Nephron (organoid): Measurements from ENCODE around the gene UBASH3B.
A peak's percentile ranks its signal among the peaks of the same experiment; 100 is the strongest.

Experiments used
- H3K27ac Mint-ChIP-seq, 3 experiments: 2 replicates each; pipeline ENCODE4 v1.8.0; 2020; ENCODE audit warnings: mixed read lengths in 3 of 3, mild to moderate bottlenecking in 2 of 3, moderate library complexity in 1 of 3
- H3K27me3 Mint-ChIP-seq: 2 replicates; pipeline ENCODE4 v1.8.0; 2021; ENCODE audit warnings: low read depth, mild to moderate bottlenecking, moderate library complexity, mixed read lengths
- H3K36me3 Mint-ChIP-seq: 2 replicates; pipeline ENCODE4 v1.8.0; 2020; ENCODE audit warnings: low read depth, mixed read lengths
- H3K4me1 Mint-ChIP-seq: 2 replicates; pipeline ENCODE4 v1.8.0; 2020; ENCODE audit warnings: mixed read lengths
- H3K4me3 Mint-ChIP-seq, 3 experiments: 2 replicates each; pipeline ENCODE4 v1.8.0; 2020; ENCODE audit warnings: mild to moderate bottlenecking in 3 of 3, mixed read lengths in 3 of 3, moderate library complexity in 2 of 3
- H3K9me3 Mint-ChIP-seq: 2 replicates; pipeline ENCODE4 v1.8.0; 2020; ENCODE audit warnings: mixed read lengths
- TF ChIP-seq, protein P1 (sequence below), 3 experiments: fragments of 200-600 bp; sonication (generic); IDR thresholded peaks; one replicate each; pipeline ENCODE4 v1.5.0; 2021; ENCODE audit warnings: antibody characterized with exemption in 3 of 3; ENCODE audit not compliant: unreplicated experiment in 3 of 3

The UBASH3B gene

DNA sequence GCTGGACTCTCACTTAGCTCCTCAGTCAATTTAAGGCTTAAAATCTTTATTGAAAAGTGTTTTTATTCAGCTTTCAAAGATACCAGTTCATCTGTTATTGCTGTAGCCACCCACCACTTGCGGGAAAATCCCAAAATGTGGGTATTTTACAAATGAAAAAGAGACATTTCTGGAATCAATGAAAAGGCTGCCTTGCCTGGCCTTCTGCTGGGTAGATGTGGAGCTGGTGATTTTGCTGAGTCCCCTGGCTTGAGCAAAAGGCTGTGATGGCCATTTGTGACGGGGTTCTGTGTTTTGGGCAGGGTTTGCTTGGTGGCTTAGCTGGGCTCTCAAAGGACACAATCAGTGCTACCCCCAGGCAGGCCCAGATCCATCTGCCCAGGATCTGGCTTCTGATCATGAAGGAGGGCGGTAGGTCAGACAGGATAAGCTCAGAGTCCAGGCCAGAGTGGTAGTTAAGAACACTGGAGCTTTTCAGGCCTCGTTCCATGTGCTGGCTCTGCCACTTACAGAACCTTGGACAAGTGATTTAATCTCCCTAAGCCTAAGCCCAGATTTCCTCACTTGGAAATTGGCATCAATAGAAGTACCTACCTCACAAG is 36.1 kb downstream of the UBASH3B start:
- no peaks in the 10 kb centered on the region for H3K36me3 Mint-ChIP-seq
- H3K27ac Mint-ChIP-seq = peak overlapping the region; percentile 93 to 97 (median 96)
- TF ChIP-seq, protein P1, sequence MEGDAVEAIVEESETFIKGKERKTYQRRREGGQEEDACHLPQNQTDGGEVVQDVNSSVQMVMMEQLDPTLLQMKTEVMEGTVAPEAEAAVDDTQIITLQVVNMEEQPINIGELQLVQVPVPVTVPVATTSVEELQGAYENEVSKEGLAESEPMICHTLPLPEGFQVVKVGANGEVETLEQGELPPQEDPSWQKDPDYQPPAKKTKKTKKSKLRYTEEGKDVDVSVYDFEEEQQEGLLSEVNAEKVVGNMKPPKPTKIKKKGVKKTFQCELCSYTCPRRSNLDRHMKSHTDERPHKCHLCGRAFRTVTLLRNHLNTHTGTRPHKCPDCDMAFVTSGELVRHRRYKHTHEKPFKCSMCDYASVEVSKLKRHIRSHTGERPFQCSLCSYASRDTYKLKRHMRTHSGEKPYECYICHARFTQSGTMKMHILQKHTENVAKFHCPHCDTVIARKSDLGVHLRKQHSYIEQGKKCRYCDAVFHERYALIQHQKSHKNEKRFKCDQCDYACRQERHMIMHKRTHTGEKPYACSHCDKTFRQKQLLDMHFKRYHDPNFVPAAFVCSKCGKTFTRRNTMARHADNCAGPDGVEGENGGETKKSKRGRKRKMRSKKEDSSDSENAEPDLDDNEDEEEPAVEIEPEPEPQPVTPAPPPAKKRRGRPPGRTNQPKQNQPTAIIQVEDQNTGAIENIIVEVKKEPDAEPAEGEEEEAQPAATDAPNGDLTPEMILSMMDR (IDR thresholded peaks at IDR 0.05; ENCODE audit: unreplicated experiment in 3 of 3) = no peak
- no peaks in the 10 kb centered on the region for H3K9me3 Mint-ChIP-seq
- H3K4me3 Mint-ChIP-seq = no peak overlapping the region
- H3K27me3 Mint-ChIP-seq = no peaks in the 10 kb centered on the region
- H3K4me1 Mint-ChIP-seq = peaks cover 23% of the 10 kb centered on the region

DNA sequence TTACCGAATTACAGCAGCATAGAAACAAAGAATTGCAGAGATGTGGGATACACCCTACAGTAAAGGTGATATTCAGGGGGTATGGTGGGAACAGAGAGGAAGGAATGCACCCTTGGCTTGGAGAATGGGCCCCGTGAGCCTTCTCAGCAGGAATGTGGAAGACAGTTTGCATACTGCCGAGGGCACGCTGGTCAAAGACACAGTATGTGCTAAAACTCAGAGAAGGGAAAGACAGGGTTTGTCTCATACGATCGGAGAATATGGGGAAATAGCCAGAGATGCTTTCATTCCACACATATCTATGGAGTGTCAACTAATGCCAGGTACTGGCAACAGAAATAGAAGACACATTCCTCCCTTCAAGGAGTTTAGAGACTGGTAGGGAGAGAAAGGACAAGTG is 36.9 kb downstream of the UBASH3B start:
- peak overlapping the region; percentile 9 to 96 (median 25) for H3K27ac Mint-ChIP-seq
- H3K27me3 Mint-ChIP-seq = peaks cover 2% of the 10 kb centered on the region
- no peaks in the 10 kb centered on the region for H3K9me3 Mint-ChIP-seq
- TF ChIP-seq, protein P1 (IDR thresholded peaks at IDR 0.05; ENCODE audit: unreplicated experiment in 3 of 3) = no peak
- H3K4me3 Mint-ChIP-seq = no peak overlapping the region
- H3K4me1 Mint-ChIP-seq = peaks cover 25% of the 10 kb centered on the region
- no peaks in the 10 kb centered on the region for H3K36me3 Mint-ChIP-seq

DNA sequence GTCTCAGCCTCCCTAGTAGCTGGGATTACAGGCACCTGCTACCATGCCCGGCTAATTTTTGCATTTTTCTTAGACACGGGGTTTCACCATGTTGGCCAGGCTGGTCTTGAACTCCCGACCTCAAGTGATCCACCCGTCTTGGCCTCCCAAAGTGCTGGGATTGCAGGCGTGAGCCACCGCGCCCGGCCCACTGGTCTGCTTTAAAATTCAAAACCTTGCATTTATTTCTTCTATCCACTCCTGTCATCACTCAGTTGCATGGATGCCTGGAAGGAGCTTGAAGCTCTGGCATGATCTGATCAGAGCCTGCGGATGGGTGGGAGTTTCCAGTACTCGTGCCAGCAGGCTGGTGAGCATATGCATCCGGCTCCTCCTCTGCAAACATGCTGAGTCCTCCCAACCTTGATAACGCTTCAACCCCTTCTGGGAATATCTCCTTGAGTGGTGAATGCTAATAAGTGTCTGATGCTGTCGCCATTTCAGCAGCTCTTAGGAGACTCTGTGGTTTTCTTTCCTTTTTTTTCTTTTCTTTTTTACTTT is 39.6 kb downstream of the UBASH3B start:
- TF ChIP-seq, protein P1 (IDR thresholded peaks at IDR 0.05; ENCODE audit: unreplicated experiment in 3 of 3) = no peak
- Mint-ChIP-seq H3K9me3 (no peaks in the 10 kb centered on the region), H3K4me3 (no peak overlapping the region), H3K27me3 (peaks cover 11% of the 10 kb centered on the region), H3K4me1 (peaks cover 33% of the 10 kb centered on the region), H3K27ac (no peak overlapping the region), H3K36me3 (no peaks in the 10 kb centered on the region)

DNA sequence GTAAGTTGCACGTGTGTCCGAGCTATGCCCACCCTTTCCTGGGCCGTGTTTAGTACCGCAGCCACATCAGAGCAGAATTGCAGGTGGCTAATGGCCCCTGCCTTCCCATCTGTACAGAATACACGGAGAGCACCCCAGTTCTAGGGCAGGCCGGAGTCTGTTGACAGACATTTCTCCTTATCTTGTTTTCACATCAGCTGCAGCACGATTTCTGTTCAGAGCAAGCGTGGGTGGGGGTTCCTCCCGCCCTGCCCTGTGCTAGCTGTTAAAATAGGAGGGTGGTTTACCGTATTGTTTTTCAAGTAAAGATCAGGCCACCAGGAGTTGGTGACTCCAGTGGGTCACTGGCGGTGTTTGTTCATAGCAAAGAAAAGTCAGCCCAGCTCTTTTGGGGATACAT is 41.1 kb downstream of the UBASH3B start:
- no peak overlapping the region for H3K4me3 Mint-ChIP-seq
- H3K27me3 Mint-ChIP-seq = peaks cover 11% of the 10 kb centered on the region
- H3K27ac Mint-ChIP-seq = no peak overlapping the region
- H3K36me3 Mint-ChIP-seq = no peaks in the 10 kb centered on the region
- TF ChIP-seq, protein P1 (IDR thresholded peaks at IDR 0.05; ENCODE audit: unreplicated experiment in 3 of 3) = no peak
- no peaks in the 10 kb centered on the region for H3K9me3 Mint-ChIP-seq
- peaks cover 27% of the 10 kb centered on the region for H3K4me1 Mint-ChIP-seq

DNA sequence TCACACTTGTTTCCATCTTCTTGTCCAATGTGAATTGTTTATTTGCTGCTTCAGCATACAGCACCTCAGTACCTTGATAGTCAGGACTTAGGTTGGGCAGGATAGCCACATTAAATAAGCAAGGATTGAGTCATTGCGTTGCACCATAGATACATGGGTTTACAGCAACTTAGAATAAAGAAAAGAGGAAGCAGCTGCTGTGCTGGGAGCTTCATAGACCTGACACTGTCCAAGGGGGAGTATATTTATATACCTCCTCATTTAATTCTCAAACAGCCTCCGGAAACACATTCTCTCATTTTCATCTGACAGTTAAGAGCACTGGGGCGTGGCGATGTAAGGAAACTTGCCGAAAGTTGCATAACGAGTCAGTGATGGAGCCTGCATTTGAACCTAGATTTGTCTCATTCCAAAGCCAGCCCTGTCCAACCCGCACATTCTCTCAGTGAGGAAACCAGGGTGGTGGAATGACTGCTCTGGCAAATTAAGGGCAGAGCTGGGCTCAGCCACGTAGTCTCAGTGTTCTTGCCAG is 42.2 kb downstream of the UBASH3B start:
- Mint-ChIP-seq H3K4me1 (peaks cover 17% of the 10 kb centered on the region), H3K36me3 (no peaks in the 10 kb centered on the region), H3K27ac (peak overlapping the region in 1 of 3 experiments; percentile 11), H3K4me3 (no peak overlapping the region), H3K27me3 (peaks cover 11% of the 10 kb centered on the region), H3K9me3 (no peaks in the 10 kb centered on the region)
- TF ChIP-seq, protein P1 (IDR thresholded peaks at IDR 0.05; ENCODE audit: unreplicated experiment in 3 of 3) = no peak

DNA sequence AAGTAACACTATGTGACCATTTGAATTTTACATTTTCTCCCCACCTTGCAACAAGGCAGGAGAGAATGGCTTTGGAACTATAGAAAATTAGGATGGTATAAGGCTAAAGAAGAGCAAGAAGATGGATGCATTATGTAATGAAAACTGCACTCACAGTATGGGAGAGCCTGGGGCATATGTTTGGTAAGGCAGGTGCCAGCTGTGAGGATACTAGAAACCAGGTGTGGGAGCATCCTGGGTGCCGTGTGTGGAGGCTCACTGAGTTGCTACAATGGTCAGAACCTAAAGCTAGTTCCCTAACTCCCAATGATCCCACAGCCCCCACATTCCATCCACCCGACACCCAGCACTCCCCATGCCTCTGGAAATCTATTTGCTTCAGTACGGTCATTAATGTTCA is 42.9 kb downstream of the UBASH3B start:
- H3K4me3 Mint-ChIP-seq = no peak overlapping the region
- no peak overlapping the region for H3K27ac Mint-ChIP-seq
- TF ChIP-seq, protein P1 (IDR thresholded peaks at IDR 0.05; ENCODE audit: unreplicated experiment in 3 of 3) = no peak
- H3K36me3 Mint-ChIP-seq = no peaks in the 10 kb centered on the region
- peaks cover 14% of the 10 kb centered on the region for H3K4me1 Mint-ChIP-seq
- peaks cover 11% of the 10 kb centered on the region for H3K27me3 Mint-ChIP-seq
- H3K9me3 Mint-ChIP-seq = no peaks in the 10 kb centered on the region
